ENCODE data around the gene UBE2G2.

DNA sequence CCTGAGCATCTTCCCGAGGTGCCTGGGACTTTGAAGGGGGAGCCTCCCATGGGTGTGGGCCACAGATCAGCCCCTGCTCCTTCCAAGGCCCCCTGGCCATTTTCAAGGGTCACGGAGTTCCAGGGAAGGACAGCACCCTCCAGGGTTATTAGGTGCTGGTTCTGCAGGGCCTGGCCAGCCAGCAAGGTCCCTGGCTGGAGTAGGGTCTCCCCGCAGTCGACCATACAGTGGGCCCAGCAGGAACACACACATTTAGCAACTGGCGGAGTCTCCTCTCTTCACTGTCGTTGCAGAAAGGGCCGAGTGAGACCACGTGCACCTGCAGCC lies 34.0 kb upstream of the UBE2G2 start:
- TF ChIP-seq, protein P1, sequence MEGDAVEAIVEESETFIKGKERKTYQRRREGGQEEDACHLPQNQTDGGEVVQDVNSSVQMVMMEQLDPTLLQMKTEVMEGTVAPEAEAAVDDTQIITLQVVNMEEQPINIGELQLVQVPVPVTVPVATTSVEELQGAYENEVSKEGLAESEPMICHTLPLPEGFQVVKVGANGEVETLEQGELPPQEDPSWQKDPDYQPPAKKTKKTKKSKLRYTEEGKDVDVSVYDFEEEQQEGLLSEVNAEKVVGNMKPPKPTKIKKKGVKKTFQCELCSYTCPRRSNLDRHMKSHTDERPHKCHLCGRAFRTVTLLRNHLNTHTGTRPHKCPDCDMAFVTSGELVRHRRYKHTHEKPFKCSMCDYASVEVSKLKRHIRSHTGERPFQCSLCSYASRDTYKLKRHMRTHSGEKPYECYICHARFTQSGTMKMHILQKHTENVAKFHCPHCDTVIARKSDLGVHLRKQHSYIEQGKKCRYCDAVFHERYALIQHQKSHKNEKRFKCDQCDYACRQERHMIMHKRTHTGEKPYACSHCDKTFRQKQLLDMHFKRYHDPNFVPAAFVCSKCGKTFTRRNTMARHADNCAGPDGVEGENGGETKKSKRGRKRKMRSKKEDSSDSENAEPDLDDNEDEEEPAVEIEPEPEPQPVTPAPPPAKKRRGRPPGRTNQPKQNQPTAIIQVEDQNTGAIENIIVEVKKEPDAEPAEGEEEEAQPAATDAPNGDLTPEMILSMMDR (conservative IDR thresholded peaks at IDR 0.05; ENCODE audit: low read depth, low read length), result no peak
- TF ChIP-seq SMC3 (IDR thresholded peaks at IDR 0.05; ENCODE audit: low read depth, low read length), result no peak
- TF ChIP-seq MXI1 (IDR thresholded peaks at IDR 0.05; ENCODE audit: borderline replicate concordance, low read depth, low read length), result no peak
- no peak for TF ChIP-seq BHLHE40 (IDR thresholded peaks at IDR 0.05; ENCODE audit: low read depth, low read length)
- TF ChIP-seq POLR2A (IDR thresholded peaks at IDR 0.05; ENCODE audit: low read depth, low read length), result no peak
- TF ChIP-seq CEBPB (IDR thresholded peaks at IDR 0.05; ENCODE audit: low read depth, low read length), result no peak
- TF ChIP-seq NFE2L2 (IDR thresholded peaks at IDR 0.05; ENCODE audit: low read depth, low read length), result no peak
- no peak for TF ChIP-seq RAD21 (IDR thresholded peaks at IDR 0.05; ENCODE audit: low read length)
- TF ChIP-seq, protein P2, sequence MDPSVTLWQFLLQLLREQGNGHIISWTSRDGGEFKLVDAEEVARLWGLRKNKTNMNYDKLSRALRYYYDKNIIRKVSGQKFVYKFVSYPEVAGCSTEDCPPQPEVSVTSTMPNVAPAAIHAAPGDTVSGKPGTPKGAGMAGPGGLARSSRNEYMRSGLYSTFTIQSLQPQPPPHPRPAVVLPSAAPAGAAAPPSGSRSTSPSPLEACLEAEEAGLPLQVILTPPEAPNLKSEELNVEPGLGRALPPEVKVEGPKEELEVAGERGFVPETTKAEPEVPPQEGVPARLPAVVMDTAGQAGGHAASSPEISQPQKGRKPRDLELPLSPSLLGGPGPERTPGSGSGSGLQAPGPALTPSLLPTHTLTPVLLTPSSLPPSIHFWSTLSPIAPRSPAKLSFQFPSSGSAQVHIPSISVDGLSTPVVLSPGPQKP (IDR thresholded peaks at IDR 0.05; ENCODE audit: borderline replicate concordance, low read depth, low read length), result no peak
- TF ChIP-seq, protein P3, sequence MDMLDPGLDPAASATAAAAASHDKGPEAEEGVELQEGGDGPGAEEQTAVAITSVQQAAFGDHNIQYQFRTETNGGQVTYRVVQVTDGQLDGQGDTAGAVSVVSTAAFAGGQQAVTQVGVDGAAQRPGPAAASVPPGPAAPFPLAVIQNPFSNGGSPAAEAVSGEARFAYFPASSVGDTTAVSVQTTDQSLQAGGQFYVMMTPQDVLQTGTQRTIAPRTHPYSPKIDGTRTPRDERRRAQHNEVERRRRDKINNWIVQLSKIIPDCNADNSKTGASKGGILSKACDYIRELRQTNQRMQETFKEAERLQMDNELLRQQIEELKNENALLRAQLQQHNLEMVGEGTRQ (IDR thresholded peaks at IDR 0.05; ENCODE audit: low read depth, low read length), result no peak
- TF ChIP-seq MAZ (IDR thresholded peaks at IDR 0.05; ENCODE audit: borderline replicate concordance, low read depth, low read length), result no peak
- no peak for TF ChIP-seq FOS (IDR thresholded peaks at IDR 0.05; ENCODE audit: low read depth, low read length)
